OCI-LY3 (cell line): ENCODE results near the gene OSBPL2.

Source experiments
- EZH2phosphoT487 ChIP-seq: fragments of 200-600 bp; shearing (Covaris generic); IDR thresholded peaks from 2 replicates; pipeline ENCODE4 v1.6.1; 2018; ENCODE audit warnings: antibody characterized with exemption, mixed run types, low read depth
- TF ChIP-seq, protein P1 (sequence below): fragments of 200-600, 300-600 bp; sonication (generic); IDR thresholded peaks from 2 replicates; pipeline ENCODE4 v1.5.1; 2014; ENCODE audit warnings: antibody characterized with exemption, low read length, low read depth

DNA sequence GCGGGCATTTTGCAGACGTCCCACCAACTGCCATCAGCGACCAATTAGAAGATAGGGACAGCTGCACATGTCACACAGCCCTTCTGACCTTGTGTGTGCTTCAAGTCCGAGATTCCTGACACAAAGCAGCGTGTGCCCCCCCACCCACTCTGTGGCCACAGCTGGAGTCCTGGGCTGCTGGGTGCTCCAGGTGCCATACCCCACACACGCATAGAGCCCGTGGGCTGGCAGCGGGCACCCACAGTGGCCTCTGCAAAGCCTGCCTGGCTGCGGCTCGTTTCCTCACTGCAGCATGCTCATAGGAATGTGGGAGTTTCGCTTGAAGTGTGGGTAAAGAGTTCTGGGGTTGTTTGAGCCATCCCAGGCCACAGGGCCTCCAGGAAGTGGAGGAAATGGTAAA, 62.0 kb downstream of the OSBPL2 start:
- TF ChIP-seq, protein P1, sequence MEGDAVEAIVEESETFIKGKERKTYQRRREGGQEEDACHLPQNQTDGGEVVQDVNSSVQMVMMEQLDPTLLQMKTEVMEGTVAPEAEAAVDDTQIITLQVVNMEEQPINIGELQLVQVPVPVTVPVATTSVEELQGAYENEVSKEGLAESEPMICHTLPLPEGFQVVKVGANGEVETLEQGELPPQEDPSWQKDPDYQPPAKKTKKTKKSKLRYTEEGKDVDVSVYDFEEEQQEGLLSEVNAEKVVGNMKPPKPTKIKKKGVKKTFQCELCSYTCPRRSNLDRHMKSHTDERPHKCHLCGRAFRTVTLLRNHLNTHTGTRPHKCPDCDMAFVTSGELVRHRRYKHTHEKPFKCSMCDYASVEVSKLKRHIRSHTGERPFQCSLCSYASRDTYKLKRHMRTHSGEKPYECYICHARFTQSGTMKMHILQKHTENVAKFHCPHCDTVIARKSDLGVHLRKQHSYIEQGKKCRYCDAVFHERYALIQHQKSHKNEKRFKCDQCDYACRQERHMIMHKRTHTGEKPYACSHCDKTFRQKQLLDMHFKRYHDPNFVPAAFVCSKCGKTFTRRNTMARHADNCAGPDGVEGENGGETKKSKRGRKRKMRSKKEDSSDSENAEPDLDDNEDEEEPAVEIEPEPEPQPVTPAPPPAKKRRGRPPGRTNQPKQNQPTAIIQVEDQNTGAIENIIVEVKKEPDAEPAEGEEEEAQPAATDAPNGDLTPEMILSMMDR: no peak
- TF ChIP-seq EZH2phosphoT487: no peak
